Panc1 (cell line): ENCODE data around the gene CLCC1. TPM values are rescaled to one million over a fixed set of nuclear protein-coding genes. Genes with fewer than 3 reads are reported as not detected.

Experiments
- ATAC-seq: fragments of 200-7000 bp; cut with Tn5 transposase; 2 replicates; pipeline ENCODE4 v1.9.1; 2020; ENCODE audit warnings: mild to moderate bottlenecking, moderate library complexity
- BruUV-seq: library from RNA; stranded (reverse); fragments of 400-500 nt; replicated peaks from 2 replicates; lab custom pipeline; 2021; lab: Mats Ljungman, UMichigan
- CTCF ChIA-PET: fragments of 300-600 bp; sonication (Branson Sonifier 250); formaldehyde crosslinking; loops from one replicate; lab custom pipeline; 2022; ENCODE audit warnings: antibody characterized with exemption; lab: Charles Lee
- POLR2A ChIA-PET: fragments of 300-600 bp; sonication (Branson Sonifier 250); formaldehyde crosslinking; loops from one replicate; lab custom pipeline; 2022; ENCODE audit warnings: antibody characterized with exemption; lab: Charles Lee
- DNase-seq: peaks from one replicate; pipeline ENCODE4 v3.0.0-alpha.2; 2010; ENCODE audit warnings: low read depth, low spot score
- H3K27ac ChIP-seq: 2 replicates; pipeline ENCODE4 v1.5.1; 2011; ENCODE audit warnings: mild to moderate bottlenecking, low read length, inconsistent platforms
- H3K27me3 ChIP-seq: fragments of 200-500 bp; sonication (Bioruptor generic); 2 replicates; pipeline ENCODE4 v1.6.0; 2014; ENCODE audit warnings: low read length, inconsistent platforms; ENCODE audit not compliant: control insufficient read depth, insufficient read depth
- H3K36me3 ChIP-seq: fragments of 200-500 bp; sonication (Bioruptor generic); 2 replicates; pipeline ENCODE4 v1.5.1; 2014; ENCODE audit warnings: inconsistent platforms, mild to moderate bottlenecking, low read length, moderate library complexity; ENCODE audit not compliant: control insufficient read depth, insufficient read depth
- H3K4me1 ChIP-seq: 2 replicates; pipeline ENCODE4 v1.5.1; 2011; ENCODE audit warnings: inconsistent platforms, mild to moderate bottlenecking, low read length, moderate library complexity; ENCODE audit not compliant: control insufficient read depth, insufficient read depth
- H3K4me3 ChIP-seq, 2 experiments: 2 replicates each; pipeline ENCODE4 v1.5.1; 2011 to 2012; ENCODE audit warnings: low read depth in 2 of 2, low read length in 2 of 2, mild to moderate bottlenecking in 2 of 2, inconsistent platforms in 1 of 2, moderate library complexity in 1 of 2
- H3K9me3 ChIP-seq: fragments of 200-500 bp; sonication (Bioruptor generic); 2 replicates; pipeline ENCODE4 v1.5.1; 2014; ENCODE audit warnings: low read depth, mild to moderate bottlenecking, inconsistent platforms, low read length, moderate library complexity; ENCODE audit not compliant: control insufficient read depth, insufficient read depth
- POLR2AphosphoS5 ChIP-seq: IDR thresholded peaks from 2 replicates; pipeline ENCODE4 v1.6.1; 2012; ENCODE audit warnings: mild to moderate bottlenecking, low read depth, low read length, moderate library complexity
- SIN3A ChIP-seq: IDR thresholded peaks from 2 replicates; pipeline ENCODE4 v1.6.1; 2012; ENCODE audit warnings: low read depth, mild to moderate bottlenecking, low read length, moderate library complexity, borderline replicate concordance; ENCODE audit not compliant: insufficient read depth
- TCF7L2 ChIP-seq: IDR thresholded peaks from 2 replicates; pipeline ENCODE4 v1.6.1; 2011; ENCODE audit warnings: mild to moderate bottlenecking, low read depth, low read length, inconsistent platforms
- in situ Hi-C: cut with HindIII; loops from 2 replicates; pipeline ENCODE4 v1.10.0; 2016; ENCODE audit warnings: low sequenced_read_pairs, low pct_unique_long_range_greater_than_20kb
- intact Hi-C: fragments of 100-400 bp; cut with micrococcal nuclease; formaldehyde crosslinking; loops from one replicate; pipeline ENCODE4 v1.10.0; 2022; ENCODE audit not compliant: unreplicated experiment
- total RNA-seq: library from RNA; stranded (reverse); gene quantifications from one replicate; pipeline ENCODE4 v1.2.1, GENCODE V29; 2021; ENCODE audit not compliant: unreplicated experiment
- TF ChIP-seq, protein P1 (sequence below): fragments of 450-650 bp; IDR thresholded peaks from 2 replicates; pipeline ENCODE4 v1.5.1; 2017; ENCODE audit warnings: mild to moderate bottlenecking
- TF ChIP-seq, protein P2 (sequence below), 2 experiments: IDR thresholded peaks; 2 replicates each; pipeline ENCODE4 v1.6.1; 2011 to 2012; ENCODE audit warnings: low read depth in 2 of 2, control low read depth in 1 of 2, low read length in 1 of 2, mild to moderate bottlenecking in 1 of 2, moderate library complexity in 1 of 2; ENCODE audit not compliant: insufficient read depth in 1 of 2

Gene CLCC1
- total RNA-seq, 1 experiment from 2014 or later = 28.4 TPM

DNA sequence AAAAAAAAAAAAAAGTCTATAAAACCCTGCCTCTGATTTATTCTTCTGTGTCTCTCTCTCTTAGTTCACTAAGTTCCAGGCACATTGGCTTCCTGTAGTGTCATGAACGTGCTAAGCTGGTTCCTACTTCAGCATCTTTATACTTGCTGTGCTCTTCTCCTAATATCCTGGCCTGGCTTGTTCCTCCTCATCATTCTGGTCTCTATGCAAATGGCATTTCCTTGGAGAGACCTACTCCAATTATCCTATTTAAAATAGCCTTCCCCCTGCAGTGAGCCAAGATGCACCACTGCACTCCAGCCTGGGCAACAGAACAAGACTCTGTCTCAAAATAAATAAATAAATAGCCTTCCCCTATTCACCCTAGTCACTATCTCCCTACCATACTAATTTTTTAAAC is 9.7 kb upstream of the CLCC1 start:
- Histone ChIP-seq H3K36me3 (no peaks in the 10 kb centered on the region; the same call in 1 of the 2 replicates), H3K9me3 (no peaks in the 10 kb centered on the region), H3K4me3 (no peak overlapping the region), H3K27me3 (no peaks in the 10 kb centered on the region), H3K27ac (no peak overlapping the region), H3K4me1 (no peaks in the 10 kb centered on the region)
- BruUV-seq = no TSS peak
- TF ChIP-seq TCF7L2 = no peak
- TF ChIP-seq, protein P1, sequence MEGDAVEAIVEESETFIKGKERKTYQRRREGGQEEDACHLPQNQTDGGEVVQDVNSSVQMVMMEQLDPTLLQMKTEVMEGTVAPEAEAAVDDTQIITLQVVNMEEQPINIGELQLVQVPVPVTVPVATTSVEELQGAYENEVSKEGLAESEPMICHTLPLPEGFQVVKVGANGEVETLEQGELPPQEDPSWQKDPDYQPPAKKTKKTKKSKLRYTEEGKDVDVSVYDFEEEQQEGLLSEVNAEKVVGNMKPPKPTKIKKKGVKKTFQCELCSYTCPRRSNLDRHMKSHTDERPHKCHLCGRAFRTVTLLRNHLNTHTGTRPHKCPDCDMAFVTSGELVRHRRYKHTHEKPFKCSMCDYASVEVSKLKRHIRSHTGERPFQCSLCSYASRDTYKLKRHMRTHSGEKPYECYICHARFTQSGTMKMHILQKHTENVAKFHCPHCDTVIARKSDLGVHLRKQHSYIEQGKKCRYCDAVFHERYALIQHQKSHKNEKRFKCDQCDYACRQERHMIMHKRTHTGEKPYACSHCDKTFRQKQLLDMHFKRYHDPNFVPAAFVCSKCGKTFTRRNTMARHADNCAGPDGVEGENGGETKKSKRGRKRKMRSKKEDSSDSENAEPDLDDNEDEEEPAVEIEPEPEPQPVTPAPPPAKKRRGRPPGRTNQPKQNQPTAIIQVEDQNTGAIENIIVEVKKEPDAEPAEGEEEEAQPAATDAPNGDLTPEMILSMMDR = no peak
- TF ChIP-seq, protein P2, sequence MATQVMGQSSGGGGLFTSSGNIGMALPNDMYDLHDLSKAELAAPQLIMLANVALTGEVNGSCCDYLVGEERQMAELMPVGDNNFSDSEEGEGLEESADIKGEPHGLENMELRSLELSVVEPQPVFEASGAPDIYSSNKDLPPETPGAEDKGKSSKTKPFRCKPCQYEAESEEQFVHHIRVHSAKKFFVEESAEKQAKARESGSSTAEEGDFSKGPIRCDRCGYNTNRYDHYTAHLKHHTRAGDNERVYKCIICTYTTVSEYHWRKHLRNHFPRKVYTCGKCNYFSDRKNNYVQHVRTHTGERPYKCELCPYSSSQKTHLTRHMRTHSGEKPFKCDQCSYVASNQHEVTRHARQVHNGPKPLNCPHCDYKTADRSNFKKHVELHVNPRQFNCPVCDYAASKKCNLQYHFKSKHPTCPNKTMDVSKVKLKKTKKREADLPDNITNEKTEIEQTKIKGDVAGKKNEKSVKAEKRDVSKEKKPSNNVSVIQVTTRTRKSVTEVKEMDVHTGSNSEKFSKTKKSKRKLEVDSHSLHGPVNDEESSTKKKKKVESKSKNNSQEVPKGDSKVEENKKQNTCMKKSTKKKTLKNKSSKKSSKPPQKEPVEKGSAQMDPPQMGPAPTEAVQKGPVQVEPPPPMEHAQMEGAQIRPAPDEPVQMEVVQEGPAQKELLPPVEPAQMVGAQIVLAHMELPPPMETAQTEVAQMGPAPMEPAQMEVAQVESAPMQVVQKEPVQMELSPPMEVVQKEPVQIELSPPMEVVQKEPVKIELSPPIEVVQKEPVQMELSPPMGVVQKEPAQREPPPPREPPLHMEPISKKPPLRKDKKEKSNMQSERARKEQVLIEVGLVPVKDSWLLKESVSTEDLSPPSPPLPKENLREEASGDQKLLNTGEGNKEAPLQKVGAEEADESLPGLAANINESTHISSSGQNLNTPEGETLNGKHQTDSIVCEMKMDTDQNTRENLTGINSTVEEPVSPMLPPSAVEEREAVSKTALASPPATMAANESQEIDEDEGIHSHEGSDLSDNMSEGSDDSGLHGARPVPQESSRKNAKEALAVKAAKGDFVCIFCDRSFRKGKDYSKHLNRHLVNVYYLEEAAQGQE (IDR thresholded peaks at IDR 0.05; ENCODE audit: insufficient read depth in 1 of 2, low read depth in 2 of 2, low read length in 1 of 2) = no peak
- no peak for TF ChIP-seq POLR2AphosphoS5
- TF ChIP-seq SIN3A = no peak
- DNase-seq (no peak), ATAC-seq (no peak)
- intact Hi-C loops = no loop called here
- ChIA-PET POLR2A (no interaction called here), CTCF (interaction anchor here (0.6 kb wide), 1 partner anchor 281 kb away, joined by 5 read pairs; no protein-coding TSS in a partner anchor)
- in situ Hi-C loops = no loop called here

DNA sequence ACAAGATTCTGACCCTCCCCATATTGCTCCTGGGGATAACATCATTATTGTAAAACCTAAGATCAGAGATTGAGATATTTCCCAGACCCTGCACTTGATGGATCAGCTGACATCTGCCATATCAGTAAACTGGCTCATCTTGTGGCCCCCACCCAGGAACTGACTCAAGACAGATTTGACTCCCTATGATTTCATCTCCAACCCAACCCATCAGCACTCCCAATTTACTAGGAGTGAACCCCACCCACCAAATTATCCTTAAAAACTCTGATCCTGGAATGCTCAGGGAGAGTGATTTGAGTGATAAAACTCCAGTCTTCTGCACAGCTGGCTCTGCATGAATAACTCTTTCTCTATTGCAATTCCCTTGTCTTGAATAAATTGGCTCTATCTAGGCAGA is 6.1 kb upstream of the CLCC1 start:
- no peaks in the 10 kb centered on the region for H3K9me3 ChIP-seq
- DNase-seq (no peak), ATAC-seq (no peak)
- in situ Hi-C loops = no loop called here
- intact Hi-C loops = no loop called here
- ChIA-PET POLR2A (interaction anchor here (0.6 kb wide), 1 partner anchor 85 kb away, joined by 5 read pairs; no protein-coding TSS in a partner anchor), CTCF (no interaction called here)
- TF ChIP-seq POLR2AphosphoS5 = no peak
- TF ChIP-seq, protein P1 = no peak
- no peak for TF ChIP-seq TCF7L2
- no peak for TF ChIP-seq SIN3A
- TF ChIP-seq, protein P2 (IDR thresholded peaks at IDR 0.05; ENCODE audit: insufficient read depth in 1 of 2, low read depth in 2 of 2, low read length in 1 of 2) = no peak
- H3K4me3 ChIP-seq = no peak overlapping the region
- no peaks in the 10 kb centered on the region for H3K27me3 ChIP-seq
- no peaks in the 10 kb centered on the region for H3K4me1 ChIP-seq
- no TSS peak for BruUV-seq
- no peaks in the 10 kb centered on the region; the same call in 1 of the 2 replicates for H3K36me3 ChIP-seq
- no peak overlapping the region for H3K27ac ChIP-seq
